Thymus (tissue), 11 donors: Measurements from ENCODE around the gene EEA1. TPM values are rescaled to one million over a fixed set of nuclear protein-coding genes. Genes with fewer than 3 reads are reported as not detected.

ENCODE experiments used
- DNase-seq, 9 donors: peaks; one replicate each; pipeline ENCODE4 v3.0.0-alpha.2; 2013; ENCODE audit warnings: low spot score in 9 of 9, low read depth in 6 of 9, missing footprints in 1 of 9
- H3K27ac ChIP-seq, 2 donors: one replicate each; pipeline ENCODE4 v1.5.1; 2013; ENCODE audit warnings: control low read depth in 1 of 2, low read depth in 1 of 2, low read length in 1 of 2, mild to moderate bottlenecking in 1 of 2, moderate library complexity in 1 of 2
- H3K27me3 ChIP-seq, 2 donors: one replicate each; pipeline ENCODE4 v1.5.1; 2013; ENCODE audit warnings: low read length in 1 of 2; ENCODE audit not compliant: control insufficient read depth in 2 of 2, insufficient read depth in 1 of 2
- H3K36me3 ChIP-seq, 2 donors: one replicate each; pipeline ENCODE4 v1.5.1; 2013; ENCODE audit warnings: low read length in 1 of 2, mild to moderate bottlenecking in 1 of 2, moderate library complexity in 1 of 2; ENCODE audit not compliant: control insufficient read depth in 2 of 2, insufficient read depth in 2 of 2
- H3K4me1 ChIP-seq, 2 donors: one replicate each; pipeline ENCODE4 v1.5.1; 2013; ENCODE audit warnings: low read length in 2 of 2; ENCODE audit not compliant: control insufficient read depth in 2 of 2, insufficient read depth in 2 of 2
- H3K4me3 ChIP-seq, 2 donors: one replicate each; pipeline ENCODE4 v1.5.1; 2013; ENCODE audit warnings: low read length in 2 of 2, control low read depth in 1 of 2, mild to moderate bottlenecking in 1 of 2
- H3K9me3 ChIP-seq, 2 donors: one replicate each; pipeline ENCODE4 v1.5.1; 2013; ENCODE audit warnings: low read length in 1 of 2, mild to moderate bottlenecking in 1 of 2; ENCODE audit not compliant: control insufficient read depth in 2 of 2, insufficient read depth in 1 of 2
- WGBS: extraction: QIAGEN DNeasy Blood & Tissue Kit; methylation state at CpG from one replicate; pipeline ENCODE4 v1.1.7; 2013; 5-methylcytosine and 5-hydroxymethylcytosine counted together
- polyA plus RNA-seq: library from polyadenylated mRNA; stranded (reverse); fragments of 200-250 nt; gene quantifications from one replicate; pipeline ENCODE4 v1.2.3, GENCODE V29; 2013
- total RNA-seq: library from RNA; stranded (reverse); fragments of 120-200 nt; gene quantifications from one replicate; pipeline ENCODE4 v1.2.4, GENCODE V29; 2013
- donor health status: healthy.

Gene EEA1
- total and polyA plus RNA-seq, 2 donors = 4.3 to 5.2 TPM

GRCh38 chr12:92927436-92928281 lies 1.4 kb downstream of the EEA1 start:
- peak overlapping the region; percentile 70 to 91 for H3K4me3 ChIP-seq
- H3K4me1 ChIP-seq = peaks cover 4 to 21% of the 10 kb centered on the region in 2 donors
- no peaks in the 10 kb centered on the region for H3K27me3 ChIP-seq
- peak overlapping the region in 1 of 2 donors; percentile 80 for H3K27ac ChIP-seq
- DNase-seq = peak in 2 of 9 donors; percentile 15 to 43
- H3K36me3 ChIP-seq = no peaks in the 10 kb centered on the region
- WGBS = 59% methylated on average over 7 of the region's 7 CpGs
- no peaks in the 10 kb centered on the region for H3K9me3 ChIP-seq

- WGBS = 66% methylated on average over 4 of the region's 4 CpGs
- Histone ChIP-seq H3K4me1 (peaks cover 4 to 21% of the 10 kb centered on the region in 2 donors), H3K36me3 (no peaks in the 10 kb centered on the region), H3K4me3 (peak overlapping the region in 1 of 2 donors; percentile 70), H3K27ac (peak overlapping the region in 1 of 2 donors; percentile 11), H3K9me3 (no peaks in the 10 kb centered on the region), H3K27me3 (no peaks in the 10 kb centered on the region)
- DNase-seq = peak in 1 of 9 donors; percentile 4
These were observed 2.0 kb downstream of the EEA1 start for GRCh38 chr12:92927055-92927435.

- WGBS = 92% methylated on average over 4 of the region's 4 CpGs
- Histone ChIP-seq H3K4me3 (no peak overlapping the region), H3K36me3 (no peaks in the 10 kb centered on the region), H3K4me1 (peaks cover 4 to 21% of the 10 kb centered on the region in 2 donors), H3K27ac (no peak overlapping the region), H3K9me3 (no peaks in the 10 kb centered on the region), H3K27me3 (no peaks in the 10 kb centered on the region)
- no peak for DNase-seq
These were observed 2.5 kb downstream of the EEA1 start for GRCh38 chr12:92926549-92926948.

- Histone ChIP-seq H3K9me3 (no peaks in the 10 kb centered on the region), H3K27ac (no peak overlapping the region), H3K4me1 (peaks cover 0 to 3% of the 10 kb centered on the region in 2 donors), H3K36me3 (no peaks in the 10 kb centered on the region), H3K27me3 (no peaks in the 10 kb centered on the region), H3K4me3 (no peak overlapping the region)
- DNase-seq = no peak
- WGBS = 97% methylated on average over 1 of the region's 1 CpG
These were observed 7.2 kb downstream of the EEA1 start for GRCh38 chr12:92921877-92922276.

- no peaks in the 10 kb centered on the region for H3K36me3 ChIP-seq
- H3K4me3 ChIP-seq = no peak overlapping the region
- H3K27ac ChIP-seq = no peak overlapping the region
- H3K4me1 ChIP-seq = no peaks in the 10 kb centered on the region
- no peaks in the 10 kb centered on the region for H3K9me3 ChIP-seq
- no peaks in the 10 kb centered on the region for H3K27me3 ChIP-seq
- no peak for DNase-seq
- 97% methylated on average over 2 of the region's 2 CpGs for WGBS
These were observed 13.7 kb downstream of the EEA1 start for GRCh38 chr12:92915365-92915764.

- Histone ChIP-seq H3K27me3 (no peaks in the 10 kb centered on the region), H3K4me1 (no peaks in the 10 kb centered on the region), H3K36me3 (no peaks in the 10 kb centered on the region), H3K27ac (no peak overlapping the region), H3K4me3 (no peak overlapping the region), H3K9me3 (peaks cover 0 to 5% of the 10 kb centered on the region in 2 donors)
- no peak for DNase-seq
- WGBS = 98% methylated on average over 4 of the region's 4 CpGs
These were observed 14.9 kb downstream of the EEA1 start for GRCh38 chr12:92914170-92914569.

- Histone ChIP-seq H3K27me3 (no peaks in the 10 kb centered on the region), H3K4me1 (peaks cover 0 to 2% of the 10 kb centered on the region in 2 donors), H3K4me3 (no peak overlapping the region), H3K9me3 (peaks cover 0 to 10% of the 10 kb centered on the region in 2 donors), H3K27ac (no peak overlapping the region), H3K36me3 (no peaks in the 10 kb centered on the region)
- no peak for DNase-seq
- WGBS = 98% methylated on average over 2 of the region's 2 CpGs
These were observed 16.4 kb downstream of the EEA1 start for GRCh38 chr12:92912672-92913071.

GRCh38 chr12:92912052-92912451 lies 17.0 kb downstream of the EEA1 start:
- peaks cover 0 to 3% of the 10 kb centered on the region in 2 donors for H3K4me1 ChIP-seq
- H3K9me3 ChIP-seq = peaks cover 0 to 10% of the 10 kb centered on the region in 2 donors
- no peaks in the 10 kb centered on the region for H3K27me3 ChIP-seq
- no peak for DNase-seq
- H3K27ac ChIP-seq = no peak overlapping the region
- no peak overlapping the region for H3K4me3 ChIP-seq
- H3K36me3 ChIP-seq = no peaks in the 10 kb centered on the region
- WGBS = 87% methylated on average over 3 of the region's 3 CpGs

GRCh38 chr12:92911339-92911738 lies 17.8 kb downstream of the EEA1 start:
- 56% methylated on average over 2 of the region's 2 CpGs for whole genome bisulfite sequencing
- Histone ChIP-seq H3K9me3 (peaks cover 0 to 10% of the 10 kb centered on the region in 2 donors), H3K4me3 (no peak overlapping the region), H3K27ac (no peak overlapping the region), H3K36me3 (no peaks in the 10 kb centered on the region), H3K4me1 (peaks cover 0 to 3% of the 10 kb centered on the region in 2 donors), H3K27me3 (no peaks in the 10 kb centered on the region)
- DNase-seq = no peak
